Hematopoietic multipotent progenitor cell treated with erythropoietin and hydrocortisone succinate and interleukin-3 and kit ligand, for 15 days (in vitro differentiated cells): ENCODE measurements around the gene SYNM.

Experiments
- DNase-seq: peaks from one replicate; pipeline ENCODE4 v3.0.0-alpha.2; 2015; ENCODE audit warnings: low spot score

SYNM gene

DNA sequence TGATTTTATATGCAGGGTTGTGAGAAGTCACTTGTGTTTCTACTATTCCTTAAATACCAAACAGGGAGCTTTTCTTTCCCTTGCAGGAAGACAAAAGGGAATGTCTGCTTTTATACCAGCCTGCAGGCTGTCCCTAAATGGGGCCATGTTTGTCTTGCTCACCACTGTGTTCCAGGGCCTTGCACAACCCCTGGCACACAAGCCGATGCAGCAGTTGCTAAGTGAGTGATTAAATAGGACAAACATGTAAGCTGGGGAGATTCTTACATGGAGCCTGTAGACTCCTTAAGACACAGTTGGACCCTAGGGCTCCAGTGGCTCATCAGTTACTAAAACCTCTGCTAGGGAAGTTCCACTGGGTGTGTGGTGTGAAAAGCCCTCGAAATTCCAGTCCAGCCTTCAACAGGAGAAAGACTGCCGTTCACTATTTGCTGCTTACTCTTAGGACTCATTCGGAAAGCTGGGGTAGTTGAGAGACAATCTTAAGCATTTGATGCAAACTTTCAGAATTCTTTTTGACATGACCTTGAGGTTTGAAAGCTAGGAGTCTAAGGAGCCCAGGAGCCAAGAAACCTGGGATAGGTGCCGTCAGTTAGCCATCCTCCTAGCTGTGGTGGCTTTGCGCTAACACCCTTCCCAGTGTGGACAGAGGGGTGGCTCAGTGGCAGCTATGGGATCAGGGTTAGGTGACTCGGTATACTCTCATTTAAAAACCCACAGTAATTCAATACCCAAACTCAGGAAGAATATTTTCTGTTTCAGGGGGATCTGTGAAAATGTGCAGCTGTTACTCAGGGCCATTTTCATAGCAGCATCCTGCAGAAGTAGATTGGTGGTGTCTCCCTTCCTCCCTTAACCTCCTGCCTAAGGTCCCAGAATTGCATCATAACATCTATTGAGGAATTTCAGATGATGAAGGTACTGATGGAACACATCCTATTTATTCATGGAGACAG, 39.1 kb downstream of the SYNM start:
- no peak for DNase-seq

DNA sequence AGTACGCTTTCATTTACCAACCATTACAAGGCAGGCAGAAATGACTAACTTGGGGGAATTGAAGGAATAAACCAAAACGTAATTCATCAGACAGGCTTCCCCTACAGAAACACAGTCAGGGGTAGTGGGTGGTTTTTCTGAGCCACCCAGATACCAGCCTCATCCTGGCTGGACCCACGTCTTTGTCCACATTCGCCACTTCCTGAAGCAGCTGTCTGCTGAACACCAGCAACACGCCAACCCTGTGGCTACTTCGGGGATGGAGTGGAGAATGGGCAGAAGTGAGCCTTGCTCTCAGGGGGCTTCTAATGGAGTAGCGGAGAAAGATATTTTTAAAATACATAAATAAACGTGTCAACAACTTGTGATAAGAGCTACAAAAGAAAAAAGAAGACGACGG, 40.1 kb downstream of the SYNM start:
- DNase-seq = no peak

DNA sequence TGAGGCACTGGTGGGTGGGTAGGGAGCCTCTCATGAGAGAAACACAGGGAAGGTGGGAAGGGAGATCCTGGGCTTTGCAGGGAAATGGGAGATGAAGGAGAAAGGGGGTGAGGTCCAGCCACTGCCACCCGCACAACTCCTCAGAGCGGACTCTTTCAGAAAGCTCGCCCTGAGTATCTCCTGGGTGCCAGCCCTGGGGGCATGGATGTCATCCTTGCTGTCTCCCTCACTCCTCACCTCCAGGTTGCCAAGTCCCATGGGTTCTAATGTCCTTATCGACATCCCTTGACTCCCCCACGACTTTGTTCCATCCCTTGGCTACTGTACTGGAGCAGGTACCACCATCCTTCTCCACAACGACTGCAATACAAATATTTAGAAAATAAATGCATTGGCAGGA, 40.9 kb downstream of the SYNM start:
- DNase-seq = no peak

DNA sequence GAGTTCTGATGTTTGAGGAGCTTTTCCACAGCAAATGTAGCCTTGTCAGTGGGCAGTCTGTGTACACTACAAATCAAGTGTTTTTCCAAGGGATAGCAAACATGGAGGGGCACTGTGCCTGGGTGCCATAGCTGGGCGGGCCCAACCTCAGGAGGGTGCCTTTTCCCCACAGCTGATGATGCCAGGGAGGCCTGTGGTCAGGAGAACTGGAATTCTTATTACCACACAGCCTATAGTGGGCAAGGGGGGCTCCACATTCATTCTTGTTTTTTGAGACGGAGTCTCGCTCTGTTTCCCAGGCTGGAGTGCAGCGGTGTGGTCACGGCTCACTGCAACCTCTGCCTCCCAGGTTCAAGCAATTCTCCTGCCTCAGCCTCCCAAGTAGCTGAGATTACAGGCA, 41.8 kb downstream of the SYNM start:
- DNase-seq = no peak

DNA sequence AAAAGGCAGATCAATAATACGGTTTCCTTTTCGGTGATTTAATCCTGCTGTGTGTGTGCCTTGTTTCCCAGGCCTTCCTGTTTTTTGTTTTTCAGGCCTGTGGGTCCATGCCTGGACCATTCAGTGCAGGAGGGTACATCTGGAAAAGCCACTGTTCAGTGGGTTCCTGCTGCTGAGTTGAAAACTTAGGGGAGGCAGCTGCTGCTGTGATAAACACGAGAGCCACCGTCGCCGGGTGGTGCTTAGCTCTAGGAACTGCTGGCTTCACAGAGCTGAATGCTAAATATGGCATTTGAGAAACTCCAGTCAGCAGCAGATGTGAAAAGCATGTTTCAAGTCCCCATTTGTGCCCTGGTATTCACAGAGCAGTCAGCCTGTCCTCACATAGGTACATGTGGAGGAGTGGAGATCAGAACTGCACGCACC, 44.0 kb downstream of the SYNM start:
- no peak for DNase-seq

DNA sequence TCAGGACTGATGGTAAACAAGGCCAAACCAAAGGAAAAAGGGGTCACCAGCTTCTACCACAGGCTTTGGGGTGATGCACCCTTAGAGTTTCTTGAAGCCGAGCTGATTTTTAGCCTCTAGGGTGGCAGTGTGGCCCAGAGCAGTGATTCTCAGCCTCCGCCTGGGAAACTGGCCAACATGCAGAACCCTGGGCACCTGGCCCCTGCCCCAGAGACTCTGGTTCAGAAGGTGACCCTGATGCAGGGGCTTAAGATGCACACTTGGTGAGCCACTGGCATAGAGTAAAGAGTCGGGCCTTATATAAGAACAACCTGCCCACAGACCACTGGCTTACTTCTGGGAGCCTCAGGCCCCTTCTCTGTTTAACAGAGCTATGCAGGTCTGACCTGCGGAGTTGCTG, 44.5 kb downstream of the SYNM start:
- DNase-seq = no peak

DNA sequence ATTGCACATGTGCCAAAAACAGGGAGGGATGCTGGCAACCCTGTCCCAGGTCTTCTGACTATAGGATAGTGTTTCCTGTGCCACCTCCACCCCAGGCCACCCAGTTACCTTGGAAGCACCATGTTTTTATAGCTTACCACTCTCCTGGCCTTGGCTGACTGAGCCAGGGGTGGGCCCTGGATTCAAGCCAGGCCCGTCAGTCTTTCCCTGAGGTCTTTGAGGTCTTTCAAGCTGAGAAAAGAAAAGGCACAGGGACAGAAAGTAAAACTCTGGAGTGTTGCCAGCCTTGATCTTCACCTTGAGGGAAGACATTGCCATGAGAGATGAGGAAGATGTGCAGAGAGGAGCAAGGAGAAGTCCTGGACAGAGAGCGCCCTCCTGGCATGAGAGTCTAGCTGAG, 46.3 kb downstream of the SYNM start:
- DNase-seq = no peak

DNA sequence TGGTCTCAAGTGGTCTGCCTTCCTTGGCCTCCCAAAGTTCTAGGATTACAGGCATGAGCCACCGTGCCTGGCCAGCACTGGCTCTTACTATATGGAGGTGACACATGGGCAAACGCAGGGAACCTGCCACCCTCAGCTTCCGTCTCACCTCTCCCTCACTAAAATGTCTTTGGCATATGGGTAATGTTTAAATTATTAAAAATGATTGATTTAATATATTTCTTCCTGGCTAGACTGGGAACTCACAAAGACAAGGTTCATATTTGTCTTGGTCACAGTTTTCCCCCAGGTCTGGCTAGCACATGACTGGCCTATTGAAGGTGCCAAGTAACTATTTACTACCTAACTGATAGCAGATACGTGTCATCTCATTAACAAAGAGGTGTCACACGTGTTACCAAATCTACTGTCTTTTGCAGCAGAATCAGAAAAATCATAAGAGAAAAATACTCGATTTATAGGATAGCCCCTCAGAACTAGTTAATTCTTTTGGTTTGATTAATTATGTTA, 48.2 kb downstream of the SYNM start:
- no peak for DNase-seq

DNA sequence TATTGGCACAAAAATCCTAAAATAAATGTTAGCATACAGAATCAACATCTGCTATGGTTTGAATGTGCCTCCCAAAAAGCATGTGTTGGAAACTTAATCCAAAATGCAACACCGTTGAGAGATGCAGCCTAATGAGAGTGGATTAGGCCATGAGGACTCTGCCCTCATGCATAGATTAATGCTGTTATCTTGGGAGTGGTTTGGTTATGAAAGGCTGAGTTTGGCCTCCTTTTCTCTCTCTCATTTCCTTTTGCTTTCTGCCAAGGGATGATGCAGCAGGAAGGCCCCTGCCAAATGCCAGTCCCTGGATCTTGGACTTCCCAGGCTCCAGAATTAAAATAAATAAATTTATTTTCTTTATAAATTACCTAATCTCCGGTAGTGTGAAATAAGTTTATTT, 49.4 kb downstream of the SYNM start:
- no peak for DNase-seq

DNA sequence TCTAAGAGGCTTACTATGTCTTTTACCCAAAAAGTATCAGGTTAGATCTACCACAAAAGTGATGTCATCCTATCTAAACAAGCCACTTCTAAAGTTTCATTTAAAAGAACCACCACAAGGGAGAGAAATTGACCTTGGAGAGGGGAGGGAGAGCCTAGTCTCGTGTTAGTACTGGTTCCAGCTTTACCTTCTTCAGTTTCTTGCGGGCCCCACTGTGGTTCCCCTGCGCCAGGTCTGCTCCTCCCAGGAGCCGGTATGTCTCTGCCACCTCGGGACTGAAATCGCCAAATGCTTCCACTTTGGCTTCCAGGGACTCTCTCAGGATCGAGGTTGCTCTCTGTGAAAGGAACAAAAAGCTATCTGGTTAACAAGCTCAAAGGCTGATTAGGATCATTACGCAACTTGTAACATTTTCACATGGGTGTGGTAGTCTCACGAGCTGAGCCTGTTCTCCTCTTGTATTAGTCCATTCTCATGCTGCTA, 51.1 kb downstream of the SYNM start:
- DNase-seq = no peak

DNA sequence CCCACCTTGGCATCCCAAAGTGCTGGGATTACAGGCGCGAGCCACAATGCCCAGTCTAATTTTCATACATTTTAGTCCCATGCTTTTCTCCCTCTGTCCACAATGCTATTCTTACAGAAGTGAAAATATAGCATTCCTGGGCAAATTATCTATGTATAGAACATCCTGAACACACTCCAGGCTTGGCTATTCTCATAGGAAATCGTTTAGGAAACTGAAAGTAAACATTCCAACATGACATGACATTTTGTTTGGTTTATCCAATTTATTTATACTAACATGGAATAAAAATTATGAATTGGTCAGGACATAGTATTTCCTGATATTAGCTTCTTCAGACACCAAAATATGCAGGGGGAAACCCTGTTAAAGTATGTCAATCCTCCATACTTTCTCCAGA, 52.6 kb downstream of the SYNM start:
- no peak for DNase-seq

DNA sequence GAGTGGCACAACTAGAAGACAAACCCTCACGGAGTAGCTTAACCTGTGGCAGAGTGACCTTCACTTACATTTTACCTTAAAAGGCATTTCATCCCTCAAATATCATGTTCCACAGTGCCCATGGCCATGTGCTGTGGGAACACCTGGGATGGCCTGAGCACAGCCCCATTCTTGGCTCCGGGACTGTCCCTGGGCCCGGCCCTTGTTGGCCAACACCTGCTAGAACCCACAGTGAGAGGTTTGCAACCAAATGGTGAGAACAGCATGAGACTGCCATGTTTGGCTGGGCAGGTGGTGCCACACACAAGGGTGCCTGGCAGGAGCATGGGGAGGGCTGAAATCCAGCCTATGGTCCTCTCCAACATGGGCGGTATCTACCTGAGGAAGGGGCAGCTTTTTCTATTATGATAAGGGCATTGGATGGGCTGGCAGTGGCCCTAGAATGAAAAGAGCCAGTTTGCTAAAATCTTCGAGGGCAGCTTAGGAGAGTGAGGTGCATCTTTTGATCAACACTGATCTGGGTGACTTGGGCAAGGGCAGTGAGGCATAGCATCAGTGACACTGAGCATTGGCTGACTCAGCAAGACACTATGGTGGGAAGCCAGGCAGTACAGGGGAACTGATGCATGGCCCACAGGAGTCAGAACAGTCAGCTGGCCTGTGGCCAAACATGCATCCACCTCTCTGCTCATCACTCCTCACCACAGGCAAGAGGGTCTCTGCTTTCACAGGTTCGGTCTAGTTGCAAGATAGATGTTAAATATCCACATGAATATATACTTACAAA, 53.9 kb downstream of the SYNM start:
- no peak for DNase-seq

DNA sequence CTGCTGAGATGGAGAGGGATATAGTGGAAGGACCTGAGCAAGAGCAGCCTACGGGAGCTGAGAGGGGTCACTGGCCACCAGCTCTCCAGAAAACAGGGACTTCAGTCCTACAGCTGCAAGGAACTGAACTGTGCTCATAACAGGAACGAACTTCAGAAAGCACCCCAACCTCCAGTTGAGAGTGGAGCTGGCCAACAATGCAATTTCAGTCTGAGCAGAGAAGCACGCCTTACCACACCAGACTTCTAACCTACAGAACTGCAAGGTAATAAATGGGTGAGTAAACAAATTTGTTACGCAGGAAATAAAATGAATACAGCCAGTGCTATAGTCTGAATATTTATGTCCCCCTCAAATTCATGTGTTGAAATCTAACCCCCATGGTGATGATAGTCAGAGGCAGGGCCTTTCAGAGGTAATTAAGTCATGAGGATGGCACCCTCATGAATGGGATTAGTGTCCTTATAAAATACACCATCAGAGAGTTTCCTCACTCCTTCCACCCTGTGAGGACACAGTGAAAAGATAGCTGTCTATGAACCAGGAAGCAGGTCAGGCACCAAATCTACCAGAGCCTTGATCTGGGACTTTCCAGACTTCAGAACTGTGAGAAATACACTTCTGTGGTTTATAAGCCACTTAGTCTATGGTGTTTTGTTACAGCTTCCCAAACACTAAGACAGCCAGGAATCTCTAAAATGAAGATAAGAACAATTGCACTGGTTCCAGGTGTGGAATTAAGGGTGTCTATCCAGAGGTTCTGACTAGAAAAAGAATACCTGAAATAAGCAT, 58.6 kb downstream of the SYNM start:
- DNase-seq = no peak

DNA sequence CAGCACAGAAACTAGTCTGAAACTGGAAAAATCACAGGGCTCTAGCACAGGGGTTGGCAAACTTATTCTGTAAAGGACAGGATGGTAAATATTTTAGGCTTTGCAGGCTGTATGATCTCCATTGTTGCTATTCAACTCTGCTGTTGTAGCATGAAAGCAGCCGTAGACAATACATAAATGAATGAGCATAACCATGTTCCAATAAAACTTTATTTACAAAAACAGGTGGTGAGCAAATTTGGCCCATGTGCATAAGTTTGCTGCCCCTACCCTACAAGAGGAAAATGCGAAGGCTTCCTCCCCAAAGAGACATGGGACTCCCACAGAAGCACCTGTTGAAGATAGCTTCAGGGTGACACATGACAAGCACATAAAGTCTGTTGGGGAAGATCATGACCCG, 59.2 kb downstream of the SYNM start:
- no peak for DNase-seq

DNA sequence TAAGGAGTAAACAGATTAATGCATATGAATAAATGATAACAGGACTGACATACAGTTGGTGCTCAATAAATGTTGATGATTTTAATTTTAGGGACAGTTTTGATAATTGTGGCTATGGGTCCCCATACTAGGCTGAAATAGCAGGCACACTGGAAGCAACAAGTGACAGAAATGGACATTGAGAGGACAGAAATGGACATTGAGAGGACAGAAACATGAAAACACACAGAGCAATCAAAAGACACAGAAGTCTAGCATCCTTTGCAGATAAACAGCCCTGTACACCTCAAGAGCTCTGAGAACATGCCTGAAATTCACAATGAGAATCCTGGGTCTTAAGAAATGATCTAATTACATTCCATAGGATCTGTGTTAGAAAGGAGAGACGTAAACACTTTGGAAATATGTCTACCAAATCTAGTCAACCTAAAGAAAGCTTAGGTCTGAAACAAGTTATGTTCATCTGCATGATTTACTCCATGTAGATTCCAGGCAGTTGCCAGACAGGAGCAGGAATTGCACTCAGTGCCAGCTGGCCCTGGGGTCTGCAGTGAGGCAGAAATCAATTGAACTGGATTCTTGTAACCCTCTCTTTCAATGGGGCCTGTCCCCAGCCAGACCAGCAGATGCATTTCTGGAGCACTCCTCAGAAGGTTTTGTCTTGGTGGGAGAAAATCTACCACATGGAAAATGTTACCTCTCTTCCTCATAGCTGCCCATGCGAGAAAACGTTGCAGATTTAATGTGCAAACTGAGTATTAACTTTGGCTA, 60.3 kb downstream of the SYNM start:
- no peak for DNase-seq

DNA sequence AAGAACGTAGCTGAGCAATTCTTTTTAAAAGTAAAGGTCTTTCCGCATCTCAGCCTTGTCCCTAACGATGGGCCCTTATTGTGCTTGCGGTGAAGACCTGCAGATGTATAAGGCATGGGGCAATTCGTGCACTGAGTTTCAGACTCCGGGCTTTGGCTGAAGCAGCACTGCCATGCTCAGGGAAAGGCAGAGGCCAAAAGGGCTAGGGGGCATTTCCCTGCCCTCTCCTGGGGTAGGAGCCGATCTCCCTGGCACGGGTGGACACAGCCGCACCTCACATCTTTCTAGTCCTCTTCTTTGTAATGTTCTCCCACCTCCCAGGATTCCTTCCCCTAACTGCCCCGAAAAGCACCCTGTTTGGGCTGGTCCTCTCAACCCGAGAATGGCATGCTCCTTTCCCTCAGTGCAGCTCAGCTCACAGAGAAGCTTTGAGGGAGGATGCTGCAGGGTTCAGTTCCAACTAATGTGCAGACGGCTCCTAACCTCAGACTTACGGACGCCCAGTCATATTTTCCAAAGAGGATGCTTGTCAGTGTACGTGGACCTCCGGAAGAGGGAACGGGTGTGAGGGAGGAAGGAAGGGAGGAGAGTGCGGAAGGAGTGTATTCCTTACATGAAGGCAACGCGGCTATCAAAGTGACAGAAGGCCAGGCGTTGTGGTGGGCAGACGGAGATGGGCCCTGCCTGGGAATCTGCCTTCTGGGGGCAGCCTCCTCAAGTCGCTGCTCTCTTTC, 61.2 kb downstream of the SYNM start:
- no peak for DNase-seq

DNA sequence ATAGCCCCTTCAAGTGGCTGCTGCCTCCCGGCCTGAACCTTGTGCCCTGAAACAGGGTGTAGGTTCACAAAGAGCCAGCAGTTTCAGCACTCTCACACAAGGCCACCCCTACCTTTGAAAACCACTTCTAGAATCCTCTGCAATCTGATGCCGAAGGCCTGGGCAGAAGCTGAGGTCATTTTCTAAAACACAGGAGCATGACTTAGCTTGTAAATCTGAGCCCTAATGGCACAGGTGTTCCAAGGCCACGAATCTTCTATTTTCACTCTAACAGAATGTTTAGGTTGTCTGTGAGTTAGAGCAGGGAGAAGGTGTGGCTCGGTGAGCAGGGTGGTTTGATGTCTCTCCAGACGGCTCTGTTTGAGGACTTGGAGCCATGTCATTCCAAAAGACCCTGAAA, 62.3 kb downstream of the SYNM start:
- DNase-seq = no peak

DNA sequence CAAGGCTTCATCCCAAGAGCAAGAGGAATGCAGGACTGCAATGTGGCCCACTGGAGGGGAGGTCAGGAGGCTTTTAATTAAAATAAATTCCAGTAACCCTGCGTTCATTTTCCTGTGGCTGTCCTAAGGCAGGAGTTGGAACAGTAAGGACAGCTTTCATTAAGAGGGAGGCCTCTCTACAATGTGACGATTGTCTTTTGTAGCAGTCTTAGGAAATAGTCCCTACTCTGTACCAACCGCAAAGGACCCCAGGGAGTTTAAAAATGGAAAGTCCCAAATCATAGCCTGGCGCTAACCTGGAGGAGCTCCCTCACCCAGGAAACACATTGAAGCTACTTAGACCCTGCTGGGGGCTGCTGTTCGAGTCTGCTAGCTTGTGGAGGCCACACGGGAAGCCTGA, 62.8 kb downstream of the SYNM start:
- DNase-seq = no peak

DNA sequence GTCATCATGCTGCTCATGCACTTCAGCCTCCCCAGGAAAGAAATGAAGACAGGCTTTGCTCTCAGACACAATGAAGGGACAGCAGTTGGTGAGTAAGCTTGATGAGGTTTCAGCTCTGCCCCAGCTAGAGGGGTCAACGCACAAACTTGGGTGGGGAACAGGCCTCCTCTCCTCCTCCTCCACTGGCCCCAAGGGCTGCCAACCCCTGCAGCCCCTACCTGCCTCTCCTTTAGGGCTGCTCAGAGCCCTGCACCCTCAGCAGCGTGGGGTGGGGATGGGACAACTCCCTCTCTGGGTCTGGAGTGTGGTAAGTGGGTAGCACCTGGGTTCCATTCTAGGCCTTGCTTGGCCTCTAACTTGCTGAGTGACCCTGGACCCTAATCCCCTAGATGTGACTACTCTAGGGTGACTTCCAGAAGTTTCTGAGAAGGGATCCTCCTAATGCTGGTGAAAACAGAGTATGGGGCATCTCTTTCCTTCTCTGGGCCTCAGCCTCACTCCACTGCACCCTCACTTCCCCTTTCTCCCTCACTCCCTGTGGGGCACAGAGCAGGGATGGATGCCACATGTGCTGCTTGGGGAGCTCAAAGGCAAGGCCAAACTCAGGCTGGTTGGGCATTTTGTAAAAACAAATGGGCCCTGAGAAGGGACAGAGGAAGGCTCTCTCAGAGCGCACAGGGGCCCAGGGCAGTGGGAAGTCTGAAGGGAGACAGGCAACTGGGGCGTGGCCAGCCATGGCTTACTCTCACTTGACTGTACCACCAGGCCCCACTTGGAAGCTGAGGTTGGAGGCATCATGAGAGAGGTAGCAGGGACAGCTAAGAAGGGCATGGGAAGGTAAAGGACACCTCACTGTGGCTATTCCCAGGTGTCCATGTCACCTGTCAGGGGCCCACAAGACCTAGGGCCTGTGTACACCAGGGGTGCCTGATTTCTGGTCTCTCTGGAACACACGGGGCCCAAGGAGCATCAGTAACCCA, 64.0 kb downstream of the SYNM start:
- no peak for DNase-seq
